Liver (tissue), 9 donors: ENCODE results near the gene CIZ1. TPM values are rescaled to one million over a fixed set of nuclear protein-coding genes. Genes with fewer than 3 reads are reported as not detected.

Source experiments
- DNase-seq: peaks from one replicate; pipeline ENCODE4 v3.0.0-alpha.2; 2017; ENCODE audit warnings: low spot score
- H3K27ac ChIP-seq, 2 donors: one replicate each; pipeline ENCODE4 v1.7.0; 2013; ENCODE audit warnings: inconsistent platforms in 2 of 2, low read length in 2 of 2, control low read depth in 1 of 2, low read depth in 1 of 2, mild to moderate bottlenecking in 1 of 2
- H3K27me3 ChIP-seq, 4 donors: one replicate each; pipeline versions ENCODE4 v1.6.1 to v1.7.0; 2013; ENCODE audit warnings: low read length in 3 of 4, inconsistent platforms in 1 of 4, mild to moderate bottlenecking in 1 of 4, moderate library complexity in 1 of 4; ENCODE audit not compliant: control insufficient read depth in 4 of 4, insufficient read depth in 4 of 4
- H3K36me3 ChIP-seq, 4 donors: one replicate each; pipeline versions ENCODE4 v1.6.1 to v1.7.0; 2013; ENCODE audit warnings: low read length in 3 of 4, mild to moderate bottlenecking in 3 of 4, low read depth in 1 of 4, moderate library complexity in 1 of 4; ENCODE audit not compliant: control insufficient read depth in 4 of 4, insufficient read depth in 3 of 4
- H3K4me1 ChIP-seq, 4 donors: one replicate each; pipeline versions ENCODE4 v1.6.1 to v1.7.0; 2013; ENCODE audit warnings: low read length in 3 of 4, mild to moderate bottlenecking in 3 of 4, moderate library complexity in 1 of 4; ENCODE audit not compliant: control insufficient read depth in 4 of 4, insufficient read depth in 4 of 4
- H3K4me3 ChIP-seq, 3 donors: one replicate each; pipeline versions ENCODE4 v1.6.1 to v1.7.0; 2013; ENCODE audit warnings: low read length in 3 of 3, control low read depth in 1 of 3, low read depth in 1 of 3, mild to moderate bottlenecking in 1 of 3
- H3K9ac ChIP-seq, 2 donors: one replicate each; pipeline ENCODE4 v1.7.0; 2013; ENCODE audit warnings: low read length in 2 of 2, mild to moderate bottlenecking in 2 of 2, moderate library complexity in 2 of 2, control low read depth in 1 of 2, low read depth in 1 of 2
- H3K9me3 ChIP-seq, 4 donors: one replicate each; pipeline versions ENCODE4 v1.6.1 to v1.7.0; 2013; ENCODE audit warnings: low read length in 3 of 4; ENCODE audit not compliant: control insufficient read depth in 4 of 4
- FOXA1 ChIP-seq: IDR thresholded peaks from 2 replicates; pipeline ENCODE4 v1.6.1; 2016; ENCODE audit warnings: antibody characterized with exemption
- FOXA2 ChIP-seq: IDR thresholded peaks from 2 replicates; pipeline ENCODE4 v1.6.1; 2016; ENCODE audit warnings: antibody characterized with exemption
- GABPA ChIP-seq, 2 donors: IDR thresholded peaks in 1 of 2; conservative IDR thresholded peaks in 1 of 2; 2 replicates each; pipeline ENCODE4 v1.6.1; 2016; ENCODE audit warnings: antibody characterized with exemption in 2 of 2, mild to moderate bottlenecking in 1 of 2, moderate library complexity in 1 of 2
- HNF4A ChIP-seq, 2 donors: conservative IDR thresholded peaks; 2 replicates each; pipeline ENCODE4 v1.6.1; 2016; ENCODE audit warnings: antibody characterized with exemption in 2 of 2, mild to moderate bottlenecking in 2 of 2
- JUND ChIP-seq, 2 donors: IDR thresholded peaks; 2 replicates each; pipeline ENCODE4 v1.6.1; 2016; ENCODE audit warnings: antibody characterized with exemption in 2 of 2
- NR2F2 ChIP-seq: IDR thresholded peaks from 2 replicates; pipeline ENCODE4 v1.6.1; 2016; ENCODE audit warnings: antibody characterized with exemption
- RAD21 ChIP-seq, 2 donors: IDR thresholded peaks; 2 replicates each; pipeline ENCODE4 v1.6.1; 2016; ENCODE audit warnings: antibody characterized with exemption in 2 of 2, mild to moderate bottlenecking in 2 of 2
- RXRA ChIP-seq, 2 donors: IDR thresholded peaks; 2 replicates each; pipeline ENCODE4 v1.6.1; 2017 to 2018; ENCODE audit warnings: antibody characterized with exemption in 2 of 2, mild to moderate bottlenecking in 1 of 2
- SP1 ChIP-seq: IDR thresholded peaks from 2 replicates; pipeline ENCODE4 v1.6.1; 2018; ENCODE audit warnings: antibody characterized with exemption, mild to moderate bottlenecking
- TAF1 ChIP-seq: conservative IDR thresholded peaks from 2 replicates; pipeline ENCODE4 v1.6.1; 2016; ENCODE audit warnings: antibody characterized with exemption, mild to moderate bottlenecking
- WGBS: extraction: QIAGEN DNeasy Blood & Tissue Kit; methylation state at CpG from one replicate; pipeline ENCODE4 v1.1.7; 2013; 5-methylcytosine and 5-hydroxymethylcytosine counted together
- polyA plus RNA-seq, 2 donors: library from polyadenylated mRNA; stranded (reverse) in 1 of 2; unstranded in 1 of 2; fragments of 200-250 nt in 1 of 2; fragments of >200 nt in 1 of 2; fragmentation: Nextera tagmentation in 1 of 2; extraction: Ambion mirVana in 1 of 2; gene quantifications; one replicate each; pipeline versions ENCODE4 v1.2.1 to v1.2.3, GENCODE V29; 2013 to 2015
- total RNA-seq, 2 donors: library from RNA; depleted of rRNA; stranded (reverse); fragments of >200 nt; gene quantifications; one replicate each; pipeline ENCODE4 v1.2.3, GENCODE V29; 2014
- TF ChIP-seq, protein P1 (sequence below): IDR thresholded peaks from 2 replicates; pipeline ENCODE4 v1.6.1; 2016; ENCODE audit warnings: antibody characterized with exemption, mild to moderate bottlenecking
- TF ChIP-seq, protein P2 (sequence below): IDR thresholded peaks from 2 replicates; pipeline ENCODE4 v1.6.1; 2016; ENCODE audit warnings: antibody characterized with exemption
- TF ChIP-seq, protein P3 (sequence below): IDR thresholded peaks from 2 replicates; pipeline ENCODE4 v1.6.1; 2016; ENCODE audit warnings: antibody characterized with exemption
- TF ChIP-seq, protein P4 (sequence below): fragments of 150-350 bp; IDR thresholded peaks from 2 replicates; pipeline ENCODE4 v1.5.1; 2017; ENCODE audit warnings: improper control_type of control experiment, low read depth, low read length; ENCODE audit not compliant: missing input control
- TF ChIP-seq, protein P5 (sequence below): IDR thresholded peaks from 2 replicates; pipeline ENCODE4 v1.6.1; 2016; ENCODE audit warnings: antibody characterized with exemption
- donor health status: healthy.
- donor health status: healthy.
- donor health status: healthy.
- donor health status: healthy.
- donor health status: healthy.

Gene CIZ1
- total and polyA plus RNA-seq, 4 donors: 12.5 to 15.5 (median 13.7) TPM

DNA sequence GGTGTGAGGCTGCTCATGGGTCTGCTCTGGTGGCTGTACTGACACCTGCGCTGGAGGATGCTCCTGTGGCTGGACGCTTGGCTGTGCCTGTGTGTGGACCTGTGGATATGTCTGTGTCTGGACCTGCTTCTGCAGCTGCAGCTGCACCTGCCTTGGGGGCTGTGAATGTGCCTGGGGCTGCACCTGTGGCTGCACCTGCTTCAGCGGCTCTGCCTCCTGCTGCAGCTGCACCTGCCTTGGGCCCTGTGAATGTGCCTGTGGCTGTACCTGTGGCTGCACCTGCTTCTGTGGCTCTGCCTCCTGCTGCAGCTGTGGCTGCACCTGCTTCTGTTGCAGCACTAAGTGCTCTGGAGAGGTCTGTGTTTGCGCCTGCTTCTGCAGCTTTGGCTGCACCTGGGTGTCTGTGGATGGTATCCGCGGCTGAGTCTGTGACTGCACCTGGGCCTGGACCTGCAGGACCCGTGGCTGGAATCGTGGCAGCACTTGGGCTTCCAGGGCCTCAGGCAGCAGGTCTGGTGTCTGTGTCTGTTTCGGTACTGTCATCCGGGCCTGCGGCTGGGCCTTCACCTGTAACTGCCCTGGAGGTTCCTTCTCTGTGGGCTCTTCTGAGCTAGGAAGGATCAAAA, 12.5 kb downstream of the CIZ1 start:
- Histone ChIP-seq H3K27ac (no peak overlapping the region), H3K9ac (no peak overlapping the region), H3K4me3 (no peak overlapping the region), H3K9me3 (no peaks in the 10 kb centered on the region), H3K27me3 (no peaks in the 10 kb centered on the region), H3K4me1 (no peaks in the 10 kb centered on the region), H3K36me3 (peaks cover 31 to 68% (median 43%) of the 10 kb centered on the region in 4 donors)
- 98% methylated on average over 11 of the region's 11 CpGs for WGBS
- DNase-seq: no peak
- no peak for TF ChIP-seq NR2F2
- TF ChIP-seq, protein P1, sequence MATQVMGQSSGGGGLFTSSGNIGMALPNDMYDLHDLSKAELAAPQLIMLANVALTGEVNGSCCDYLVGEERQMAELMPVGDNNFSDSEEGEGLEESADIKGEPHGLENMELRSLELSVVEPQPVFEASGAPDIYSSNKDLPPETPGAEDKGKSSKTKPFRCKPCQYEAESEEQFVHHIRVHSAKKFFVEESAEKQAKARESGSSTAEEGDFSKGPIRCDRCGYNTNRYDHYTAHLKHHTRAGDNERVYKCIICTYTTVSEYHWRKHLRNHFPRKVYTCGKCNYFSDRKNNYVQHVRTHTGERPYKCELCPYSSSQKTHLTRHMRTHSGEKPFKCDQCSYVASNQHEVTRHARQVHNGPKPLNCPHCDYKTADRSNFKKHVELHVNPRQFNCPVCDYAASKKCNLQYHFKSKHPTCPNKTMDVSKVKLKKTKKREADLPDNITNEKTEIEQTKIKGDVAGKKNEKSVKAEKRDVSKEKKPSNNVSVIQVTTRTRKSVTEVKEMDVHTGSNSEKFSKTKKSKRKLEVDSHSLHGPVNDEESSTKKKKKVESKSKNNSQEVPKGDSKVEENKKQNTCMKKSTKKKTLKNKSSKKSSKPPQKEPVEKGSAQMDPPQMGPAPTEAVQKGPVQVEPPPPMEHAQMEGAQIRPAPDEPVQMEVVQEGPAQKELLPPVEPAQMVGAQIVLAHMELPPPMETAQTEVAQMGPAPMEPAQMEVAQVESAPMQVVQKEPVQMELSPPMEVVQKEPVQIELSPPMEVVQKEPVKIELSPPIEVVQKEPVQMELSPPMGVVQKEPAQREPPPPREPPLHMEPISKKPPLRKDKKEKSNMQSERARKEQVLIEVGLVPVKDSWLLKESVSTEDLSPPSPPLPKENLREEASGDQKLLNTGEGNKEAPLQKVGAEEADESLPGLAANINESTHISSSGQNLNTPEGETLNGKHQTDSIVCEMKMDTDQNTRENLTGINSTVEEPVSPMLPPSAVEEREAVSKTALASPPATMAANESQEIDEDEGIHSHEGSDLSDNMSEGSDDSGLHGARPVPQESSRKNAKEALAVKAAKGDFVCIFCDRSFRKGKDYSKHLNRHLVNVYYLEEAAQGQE: no peak
- no peak for TF ChIP-seq FOXA2

DNA sequence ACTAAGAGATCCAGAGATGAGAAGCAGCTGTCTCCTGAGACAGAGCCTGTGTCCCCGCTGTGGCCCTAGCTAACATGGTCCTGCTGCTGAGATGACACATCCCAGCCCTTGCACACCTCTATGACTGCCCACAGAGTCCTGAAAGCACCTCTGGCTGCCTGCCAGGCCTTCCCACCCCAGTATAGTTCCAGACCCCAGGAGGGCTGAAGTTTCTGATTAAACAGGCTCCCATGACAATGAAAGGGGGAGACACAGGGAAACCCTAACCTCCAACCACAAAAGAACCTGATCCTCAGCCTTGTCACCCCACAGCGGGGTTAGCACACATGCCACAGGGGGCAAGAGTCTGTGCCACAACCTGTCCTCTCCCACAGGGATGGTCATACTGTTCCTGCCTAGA, 15.6 kb downstream of the CIZ1 start:
- 98% methylated on average over 2 of the region's 2 CpGs for WGBS
- Histone ChIP-seq H3K4me1 (no peaks in the 10 kb centered on the region), H3K36me3 (peaks cover 26 to 58% (median 40%) of the 10 kb centered on the region in 4 donors), H3K9ac (no peak overlapping the region), H3K9me3 (no peaks in the 10 kb centered on the region), H3K4me3 (no peak overlapping the region), H3K27ac (no peak overlapping the region), H3K27me3 (no peaks in the 10 kb centered on the region)
- TF ChIP-seq FOXA1: no peak
- no peak for TF ChIP-seq RXRA (IDR thresholded peaks at IDR 0.05)
- TF ChIP-seq HNF4A (conservative IDR thresholded peaks at IDR 0.05): no peak
- no peak for TF ChIP-seq SP1
- TF ChIP-seq TAF1: no peak
- TF ChIP-seq NR2F2: no peak
- TF ChIP-seq FOXA2: no peak
- TF ChIP-seq, protein P2, sequence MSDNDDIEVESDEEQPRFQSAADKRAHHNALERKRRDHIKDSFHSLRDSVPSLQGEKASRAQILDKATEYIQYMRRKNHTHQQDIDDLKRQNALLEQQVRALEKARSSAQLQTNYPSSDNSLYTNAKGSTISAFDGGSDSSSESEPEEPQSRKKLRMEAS: no peak
- no peak for TF ChIP-seq JUND (IDR thresholded peaks at IDR 0.05)
- TF ChIP-seq, protein P3, sequence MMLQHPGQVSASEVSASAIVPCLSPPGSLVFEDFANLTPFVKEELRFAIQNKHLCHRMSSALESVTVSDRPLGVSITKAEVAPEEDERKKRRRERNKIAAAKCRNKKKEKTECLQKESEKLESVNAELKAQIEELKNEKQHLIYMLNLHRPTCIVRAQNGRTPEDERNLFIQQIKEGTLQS: no peak
- TF ChIP-seq, protein P4, sequence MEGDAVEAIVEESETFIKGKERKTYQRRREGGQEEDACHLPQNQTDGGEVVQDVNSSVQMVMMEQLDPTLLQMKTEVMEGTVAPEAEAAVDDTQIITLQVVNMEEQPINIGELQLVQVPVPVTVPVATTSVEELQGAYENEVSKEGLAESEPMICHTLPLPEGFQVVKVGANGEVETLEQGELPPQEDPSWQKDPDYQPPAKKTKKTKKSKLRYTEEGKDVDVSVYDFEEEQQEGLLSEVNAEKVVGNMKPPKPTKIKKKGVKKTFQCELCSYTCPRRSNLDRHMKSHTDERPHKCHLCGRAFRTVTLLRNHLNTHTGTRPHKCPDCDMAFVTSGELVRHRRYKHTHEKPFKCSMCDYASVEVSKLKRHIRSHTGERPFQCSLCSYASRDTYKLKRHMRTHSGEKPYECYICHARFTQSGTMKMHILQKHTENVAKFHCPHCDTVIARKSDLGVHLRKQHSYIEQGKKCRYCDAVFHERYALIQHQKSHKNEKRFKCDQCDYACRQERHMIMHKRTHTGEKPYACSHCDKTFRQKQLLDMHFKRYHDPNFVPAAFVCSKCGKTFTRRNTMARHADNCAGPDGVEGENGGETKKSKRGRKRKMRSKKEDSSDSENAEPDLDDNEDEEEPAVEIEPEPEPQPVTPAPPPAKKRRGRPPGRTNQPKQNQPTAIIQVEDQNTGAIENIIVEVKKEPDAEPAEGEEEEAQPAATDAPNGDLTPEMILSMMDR: no peak
- TF ChIP-seq, protein P5, sequence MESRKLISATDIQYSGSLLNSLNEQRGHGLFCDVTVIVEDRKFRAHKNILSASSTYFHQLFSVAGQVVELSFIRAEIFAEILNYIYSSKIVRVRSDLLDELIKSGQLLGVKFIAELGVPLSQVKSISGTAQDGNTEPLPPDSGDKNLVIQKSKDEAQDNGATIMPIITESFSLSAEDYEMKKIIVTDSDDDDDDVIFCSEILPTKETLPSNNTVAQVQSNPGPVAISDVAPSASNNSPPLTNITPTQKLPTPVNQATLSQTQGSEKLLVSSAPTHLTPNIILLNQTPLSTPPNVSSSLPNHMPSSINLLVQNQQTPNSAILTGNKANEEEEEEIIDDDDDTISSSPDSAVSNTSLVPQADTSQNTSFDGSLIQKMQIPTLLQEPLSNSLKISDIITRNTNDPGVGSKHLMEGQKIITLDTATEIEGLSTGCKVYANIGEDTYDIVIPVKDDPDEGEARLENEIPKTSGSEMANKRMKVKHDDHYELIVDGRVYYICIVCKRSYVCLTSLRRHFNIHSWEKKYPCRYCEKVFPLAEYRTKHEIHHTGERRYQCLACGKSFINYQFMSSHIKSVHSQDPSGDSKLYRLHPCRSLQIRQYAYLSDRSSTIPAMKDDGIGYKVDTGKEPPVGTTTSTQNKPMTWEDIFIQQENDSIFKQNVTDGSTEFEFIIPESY: no peak
- TF ChIP-seq RAD21 (IDR thresholded peaks at IDR 0.05): no peak
- no peak for TF ChIP-seq GABPA (IDR thresholded peaks at IDR 0.05 in 1 of 2, conservative IDR thresholded peaks at IDR 0.05 in 1 of 2)
- DNase-seq: no peak
